Naive thymus-derived CD4-positive, alpha-beta T cell (primary cell): ENCODE results near the gene RETREG2. TPM values are rescaled to one million over a fixed set of nuclear protein-coding genes. Genes with fewer than 3 reads are reported as not detected.

Source experiments
- ATAC-seq: fragments of 150-1000 bp; cut with Tn5 transposase; 2 replicates; pipeline ENCODE4 v1.10.0; 2021; ENCODE audit warnings: mild to moderate bottlenecking, moderate library complexity
- CTCF ChIA-PET: fragments of 350-600 bp; sonication (Branson Sonifier 250); formaldehyde crosslinking; loops from one replicate; lab custom pipeline; 2021; ENCODE audit warnings: antibody characterized with exemption; lab: Charles Lee
- POLR2A ChIA-PET: fragments of 350-600 bp; sonication (Branson Sonifier 250); formaldehyde crosslinking; loops from one replicate; lab custom pipeline; 2021; ENCODE audit warnings: antibody characterized with exemption, inconsistent platforms; lab: Charles Lee
- DNase-seq, 9 donors: peaks; one replicate each; pipeline versions ENCODE4 v3.0.0 to v3.0.0-alpha.2; 2020 to 2022; ENCODE audit warnings: mixed read lengths in 1 of 9
- H3K27ac ChIP-seq: one replicate; pipeline ENCODE4 v1.7.0; 2013; ENCODE audit warnings: mild to moderate bottlenecking, low read depth, low read length, moderate library complexity
- H3K27me3 ChIP-seq, 2 donors: one replicate each; pipeline ENCODE4 v1.7.0; 2013; ENCODE audit warnings: low read length in 2 of 2, mild to moderate bottlenecking in 2 of 2, moderate library complexity in 2 of 2; ENCODE audit not compliant: control insufficient read depth in 2 of 2, insufficient read depth in 2 of 2
- H3K36me3 ChIP-seq, 3 experiments: 1 replicate in 2 of 3; 2 replicates in 1 of 3; pipeline ENCODE4 v1.7.0; 2013; ENCODE audit warnings: low read length in 3 of 3, mild to moderate bottlenecking in 3 of 3, moderate library complexity in 1 of 3; ENCODE audit not compliant: insufficient read depth in 3 of 3, control insufficient read depth in 2 of 3
- H3K4me1 ChIP-seq, 2 donors: one replicate each; pipeline ENCODE4 v1.7.0; 2013; ENCODE audit warnings: low read length in 2 of 2, mild to moderate bottlenecking in 2 of 2, moderate library complexity in 1 of 2; ENCODE audit not compliant: control insufficient read depth in 2 of 2, insufficient read depth in 2 of 2
- H3K4me3 ChIP-seq: 2 replicates; pipeline ENCODE4 v1.7.0; 2013; ENCODE audit warnings: mild to moderate bottlenecking, low read length
- H3K9me3 ChIP-seq, 3 experiments: 1 replicate in 2 of 3; 2 replicates in 1 of 3; pipeline ENCODE4 v1.7.0; 2013; ENCODE audit warnings: low read length in 3 of 3; ENCODE audit not compliant: control insufficient read depth in 2 of 3
- H3K27ac Mint-ChIP-seq, 9 donors: one replicate each; pipeline ENCODE4 v1.8.0; 2020 to 2022; ENCODE audit warnings: mixed read lengths in 9 of 9, mild to moderate bottlenecking in 8 of 9, moderate library complexity in 5 of 9, inconsistent platforms in 2 of 9
- H3K27me3 Mint-ChIP-seq, 5 donors: one replicate each; pipeline ENCODE4 v1.8.0; 2021 to 2022; ENCODE audit warnings: mixed read lengths in 5 of 5, mild to moderate bottlenecking in 1 of 5
- H3K36me3 Mint-ChIP-seq, 5 donors: one replicate each; pipeline ENCODE4 v1.8.0; 2020 to 2022; ENCODE audit warnings: mixed read lengths in 5 of 5, mild to moderate bottlenecking in 3 of 5, inconsistent platforms in 1 of 5
- H3K4me1 Mint-ChIP-seq, 7 donors: one replicate each; pipeline ENCODE4 v1.8.0; 2020 to 2022; ENCODE audit warnings: mixed read lengths in 7 of 7, mild to moderate bottlenecking in 3 of 7, inconsistent platforms in 1 of 7
- H3K4me3 Mint-ChIP-seq, 10 donors: one replicate each; pipeline ENCODE4 v1.8.0; 2020 to 2022; ENCODE audit warnings: mild to moderate bottlenecking in 10 of 10, mixed read lengths in 10 of 10, moderate library complexity in 6 of 10, inconsistent platforms in 2 of 10
- H3K9me3 Mint-ChIP-seq, 11 donors: one replicate each; pipeline ENCODE4 v1.8.0; 2020 to 2022; ENCODE audit warnings: mixed read lengths in 11 of 11, mild to moderate bottlenecking in 4 of 11, inconsistent platforms in 1 of 11, moderate library complexity in 1 of 11
- intact Hi-C, 2 donors: fragments of 100-400 bp; cut with micrococcal nuclease; formaldehyde crosslinking; loops; one replicate each; pipeline ENCODE4 v1.15.1; 2023
- polyA plus RNA-seq, 2 donors: library from polyadenylated mRNA; unstranded; fragments of 300-500 nt; fragmentation: Illumina TruSeq; gene quantifications; one replicate each; pipeline ENCODE4 v1.2.3, GENCODE V29; 2021
- total RNA-seq, 6 experiments: library from RNA in 5 of 6; stranded (reverse) in 5 of 6; gene quantifications; 1 replicate in 5 of 6; 2 replicates in 1 of 6; pipeline ENCODE4 v1.2.3 and lab custom pipeline; 2021 to 2026

RETREG2 gene
- total and polyA plus RNA-seq, 7 experiments from 2014 or later, result 58.5 to 124 (median 83.9) TPM

- Histone ChIP-seq H3K9me3 (no peaks in the 10 kb centered on the region), H3K27ac (no peak overlapping the region), H3K36me3 (peaks cover 0 to 25% (median 9%) of the 10 kb centered on the region in 3 experiments), H3K4me3 (no peak overlapping the region), H3K4me1 (peaks cover 11 to 12% of the 10 kb centered on the region in 2 donors), H3K27me3 (no peaks in the 10 kb centered on the region)
- CTCF ChIA-PET, result interaction anchor here (0.5 to 4.8 kb wide), 20 partner anchors 12 to 244 kb away, joined by 3 to 54 read pairs (median 6); partner anchors contain the start of genes ABCB6, ANKZF1, ATG9A and DNAJB2
- peaks cover 4 to 23% (median 22%) of the 10 kb centered on the region in 5 donors for H3K36me3 Mint-ChIP-seq
- H3K4me3 Mint-ChIP-seq, result peak overlapping the region in 2 of 10 donors; percentile 16 to 52
- DNase-seq (no peak), ATAC-seq (no peak)
- peaks cover 11 to 41% (median 24%) of the 10 kb centered on the region in 7 donors for H3K4me1 Mint-ChIP-seq
- H3K27me3 Mint-ChIP-seq, result no peaks in the 10 kb centered on the region
- POLR2A ChIA-PET, result interaction anchor here (0.6 to 2.5 kb wide), 15 partner anchors 16 to 141 kb away, joined by 3 to 32 read pairs (median 5); partner anchors contain the start of genes ANKZF1, CNPPD1, DNAJB2 and GLB1L
- no peaks in the 10 kb centered on the region for H3K9me3 Mint-ChIP-seq
- H3K27ac Mint-ChIP-seq, result peak overlapping the region in 2 of 9 donors; percentile 16 to 72
- intact Hi-C loops, result no loop called here
Measured at GRCh38 chr2:219158586-219158985, 19.5 kb upstream of the RETREG2 start.

GRCh38 chr2:219159771-219160185 is 18.3 kb upstream of the RETREG2 start:
- H3K27ac Mint-ChIP-seq, result peak overlapping the region; percentile 81 to 97 (median 93)
- ChIA-PET CTCF (interaction anchor here (0.6 to 4.8 kb wide), 17 partner anchors 11 to 243 kb away, joined by 3 to 54 read pairs (median 6); partner anchors contain the start of genes ABCB6, SLC23A3 and ZFAND2B), POLR2A (interaction anchor here (0.6 to 2.5 kb wide), 22 partner anchors 15 to 229 kb away, joined by 3 to 32 read pairs (median 4); partner anchors contain the start of genes ABCB6, ANKZF1, CNPPD1 and GLB1L)
- H3K36me3 Mint-ChIP-seq, result peaks cover 6 to 20% (median 17%) of the 10 kb centered on the region in 5 donors
- no peaks in the 10 kb centered on the region for H3K27me3 Mint-ChIP-seq
- Histone ChIP-seq H3K4me3 (peak overlapping the region; percentile 70), H3K27ac (peak overlapping the region; percentile 77), H3K4me1 (peaks cover 11 to 12% of the 10 kb centered on the region in 2 donors), H3K36me3 (peaks cover 0 to 23% (median 5%) of the 10 kb centered on the region in 3 experiments), H3K27me3 (no peaks in the 10 kb centered on the region), H3K9me3 (no peaks in the 10 kb centered on the region)
- no peaks in the 10 kb centered on the region for H3K9me3 Mint-ChIP-seq
- DNase-seq (no peak), ATAC-seq (no peak)
- peak overlapping the region; percentile 88 to 97 (median 93) for H3K4me3 Mint-ChIP-seq
- peaks cover 11 to 41% (median 24%) of the 10 kb centered on the region in 7 donors for H3K4me1 Mint-ChIP-seq
- intact Hi-C loops, result loop anchor here (1.0 to 5.0 kb wide), 20 partner anchors 12 to 449 kb away; partner anchors contain the start of genes ABCB6 (in 2 of the 2), ANKZF1 (in 2 of the 2), ATG9A (in 2 of the 2) and DNAJB2 (in 2 of the 2)

GRCh38 chr2:219160186-219161017 is 17.7 kb upstream of the RETREG2 start, which contains the start of gene NHEJ1:
NHEJ1 (minus strand) TSS chr2:219160815; CDS start chr2:219158362, 2,453 bp downstream.
- intact Hi-C loops, result loop anchor here (1.0 to 5.0 kb wide), 20 partner anchors 11 to 450 kb away; partner anchors contain the start of genes ABCB6 (in 2 of the 2), ANKZF1 (in 2 of the 2), ATG9A (in 2 of the 2) and DNAJB2 (in 2 of the 2)
- no peaks in the 10 kb centered on the region for H3K9me3 Mint-ChIP-seq
- H3K27me3 ChIP-seq, result no peaks in the 10 kb centered on the region
- ChIA-PET POLR2A (interaction anchor here (0.6 to 2.5 kb wide), 15 partner anchors 16 to 228 kb away, joined by 3 to 32 read pairs (median 5); partner anchors contain the start of genes ABCB6, CNPPD1, GLB1L and STK16), CTCF (interaction anchor here (0.6 to 4.8 kb wide), 11 partner anchors 10 to 138 kb away, joined by 3 to 54 read pairs (median 4); partner anchors contain the start of gene SLC23A3)
- H3K4me1 ChIP-seq, result peaks cover 11 to 12% of the 10 kb centered on the region in 2 donors
- H3K4me1 Mint-ChIP-seq, result peaks cover 13 to 41% (median 24%) of the 10 kb centered on the region in 7 donors
- peak within 1 kb of the TSS; percentile 88 to 97 (median 93) for H3K4me3 Mint-ChIP-seq
- H3K27me3 Mint-ChIP-seq, result no peaks in the 10 kb centered on the region
- H3K9me3 ChIP-seq, result no peaks in the 10 kb centered on the region
- peak within 1 kb of the TSS; percentile 77 for H3K27ac ChIP-seq
- peaks cover 6 to 20% (median 17%) of the 10 kb centered on the region in 5 donors for H3K36me3 Mint-ChIP-seq
- peak within 1 kb of the TSS; percentile 70 for H3K4me3 ChIP-seq
- H3K36me3 ChIP-seq, result peaks cover 0 to 23% (median 5%) of the 10 kb centered on the region in 3 experiments
- peak within 1 kb of the TSS; percentile 81 to 97 (median 93) for H3K27ac Mint-ChIP-seq
- DNase-seq (peak; percentile 84 to 98 (median 92)), ATAC-seq (peak; percentile 96)

- Histone ChIP-seq H3K9me3 (no peaks in the 10 kb centered on the region), H3K27me3 (no peaks in the 10 kb centered on the region), H3K36me3 (peaks cover 0 to 23% (median 5%) of the 10 kb centered on the region in 3 experiments), H3K27ac (peak overlapping the region; percentile 77), H3K4me1 (peaks cover 11 to 12% of the 10 kb centered on the region in 2 donors), H3K4me3 (peak overlapping the region; percentile 70)
- ATAC-seq (no peak), DNase-seq (no peak)
- H3K36me3 Mint-ChIP-seq, result peaks cover 6 to 21% (median 17%) of the 10 kb centered on the region in 5 donors
- no peaks in the 10 kb centered on the region for H3K9me3 Mint-ChIP-seq
- POLR2A ChIA-PET, result interaction anchor here (2.4 kb wide), 1 partner anchor 15 kb away, joined by 10 read pairs; the partner anchor contains the start of gene CNPPD1
- peaks cover 13 to 41% (median 24%) of the 10 kb centered on the region in 7 donors for H3K4me1 Mint-ChIP-seq
- CTCF ChIA-PET, result interaction anchor here (0.6 kb wide), 1 partner anchor 15 kb away, joined by 5 read pairs; no protein-coding TSS in a partner anchor
- H3K4me3 Mint-ChIP-seq, result peak overlapping the region; percentile 88 to 97 (median 93)
- no peaks in the 10 kb centered on the region for H3K27me3 Mint-ChIP-seq
- intact Hi-C loops, result loop anchor here (2.0 to 5.0 kb wide), 6 partner anchors 58 to 449 kb away; partner anchors contain the start of genes ABCB6 (in 1 of the 2), CHPF (in 1 of the 2), STK11IP (in 1 of the 2) and TMEM198 (in 1 of the 2)
- peak overlapping the region; percentile 81 to 97 (median 93) for H3K27ac Mint-ChIP-seq
Measured at GRCh38 chr2:219161097-219161496, 17.0 kb upstream of the RETREG2 start.

GRCh38 chr2:219163156-219163555 is 14.9 kb upstream of the RETREG2 start:
- no peaks in the 10 kb centered on the region for H3K9me3 Mint-ChIP-seq
- DNase-seq (no peak), ATAC-seq (no peak)
- H3K27ac Mint-ChIP-seq, result peak overlapping the region in 1 of 9 donors; percentile 52
- no peak overlapping the region for H3K4me3 Mint-ChIP-seq
- peaks cover 11 to 12% of the 10 kb centered on the region in 2 donors for H3K4me1 ChIP-seq
- ChIA-PET CTCF (interaction anchor here (0.6 kb wide), 1 partner anchor 43 kb away, joined by 4 read pairs; no protein-coding TSS in a partner anchor), POLR2A (interaction anchor here (1.0 to 2.4 kb wide), 3 partner anchors 10 to 114 kb away, joined by 3 to 10 read pairs (median 3); partner anchors contain the start of gene CNPPD1)
- H3K27ac ChIP-seq, result no peak overlapping the region
- peaks cover 15 to 33% (median 24%) of the 10 kb centered on the region in 7 donors for H3K4me1 Mint-ChIP-seq
- no peaks in the 10 kb centered on the region for H3K27me3 ChIP-seq
- peaks cover 0 to 2% (median 0%) of the 10 kb centered on the region in 3 experiments for H3K36me3 ChIP-seq
- peaks cover 0 to 7% (median 5%) of the 10 kb centered on the region in 5 donors for H3K36me3 Mint-ChIP-seq
- no peaks in the 10 kb centered on the region for H3K9me3 ChIP-seq
- no peaks in the 10 kb centered on the region for H3K27me3 Mint-ChIP-seq
- intact Hi-C loops, result loop anchor here (5.0 kb wide), 5 partner anchors 266 to 451 kb away; partner anchors contain the start of genes CHPF (in 1 of the 2), STK11IP (in 1 of the 2), TMEM198 (in 1 of the 2) and TTLL4 (in 1 of the 2)
- H3K4me3 ChIP-seq, result no peak overlapping the region
